ENCODE data around the gene NT5E. TPM values are rescaled to one million over a fixed set of nuclear protein-coding genes. Genes with fewer than 3 reads are reported as not detected.

NT5E gene
- total RNA-seq, 1 donor from 2014 or later = 42.7 TPM

DNA sequence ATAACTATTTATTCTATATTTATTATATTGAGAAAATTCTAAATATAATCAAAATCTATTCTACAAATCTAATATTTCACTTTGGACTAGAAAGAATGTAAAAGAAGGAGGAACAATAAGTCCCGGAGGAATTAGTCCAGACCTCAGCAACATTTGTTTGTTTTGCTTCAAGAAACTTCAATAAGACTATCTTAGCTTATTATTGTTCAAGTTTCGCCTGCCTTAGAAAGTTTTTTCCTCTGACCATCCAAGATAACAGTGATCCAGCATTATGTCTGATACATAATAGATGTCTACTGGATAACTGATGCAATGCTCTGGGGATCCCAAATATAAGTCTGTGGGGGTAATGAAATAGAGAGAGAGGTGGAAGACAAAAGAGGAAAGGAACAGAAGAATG is 28.7 kb upstream of the NT5E start:
- DNase-seq (ENCODE audit: low read depth) = no peak

DNA sequence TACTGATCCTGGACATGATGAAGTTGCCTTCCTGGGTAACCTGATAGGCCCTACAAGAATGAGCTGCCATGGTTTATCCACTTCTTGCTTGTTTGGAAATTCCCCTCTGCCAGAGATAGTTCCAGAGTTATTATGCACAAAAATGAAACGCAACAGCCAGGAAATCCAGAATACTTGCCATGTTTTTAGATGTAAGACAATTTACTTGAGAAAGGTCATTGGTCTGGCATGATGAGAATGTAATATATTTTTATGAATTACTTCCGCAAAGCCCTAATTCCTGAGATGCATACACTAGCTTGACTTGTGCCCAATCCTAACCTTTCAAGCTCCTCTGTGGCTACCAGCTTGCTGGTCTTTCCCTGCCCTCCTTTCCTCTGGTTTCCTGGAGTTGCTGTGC is 27.9 kb upstream of the NT5E start:
- DNase-seq (ENCODE audit: low read depth) = no peak

DNA sequence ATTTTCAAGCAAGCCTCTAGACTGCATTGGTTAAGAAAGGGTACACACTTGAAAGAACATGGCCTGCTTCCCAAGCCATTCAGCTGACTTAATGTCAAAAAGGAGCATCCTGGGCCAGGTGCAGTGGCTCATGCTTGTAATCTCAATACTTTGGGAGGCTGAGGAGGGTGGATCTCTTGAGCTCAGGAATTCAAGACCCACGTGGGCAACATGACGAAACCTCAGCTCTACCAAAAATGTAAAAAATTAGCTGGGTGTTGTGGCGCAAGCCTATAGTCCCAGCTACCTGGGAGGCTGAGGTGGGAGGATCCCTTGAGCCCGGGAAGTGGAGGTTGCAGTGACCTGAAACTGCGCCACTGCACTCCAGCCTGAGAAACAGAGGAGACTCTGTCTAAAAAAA is 26.9 kb upstream of the NT5E start:
- DNase-seq (ENCODE audit: low read depth) = no peak

DNA sequence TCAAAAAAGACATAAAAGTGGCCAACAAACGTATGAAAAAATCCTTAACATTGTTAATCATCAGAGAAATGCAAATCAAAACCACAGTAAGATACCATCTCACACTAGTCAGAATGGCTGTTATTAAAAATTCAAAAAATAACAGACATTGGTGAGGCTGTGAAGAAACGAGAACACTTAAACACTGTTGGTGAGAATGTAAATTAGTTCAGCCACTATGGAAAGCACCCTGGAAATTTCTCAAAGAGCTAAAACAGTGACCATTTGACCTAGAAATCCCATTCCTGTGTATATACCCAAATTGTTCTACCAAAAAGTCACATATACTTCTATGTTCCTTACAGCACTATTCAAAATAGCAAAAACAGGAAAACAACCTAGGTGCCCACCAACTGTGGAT is 24.9 kb upstream of the NT5E start:
- DNase-seq (ENCODE audit: low read depth) = no peak

DNA sequence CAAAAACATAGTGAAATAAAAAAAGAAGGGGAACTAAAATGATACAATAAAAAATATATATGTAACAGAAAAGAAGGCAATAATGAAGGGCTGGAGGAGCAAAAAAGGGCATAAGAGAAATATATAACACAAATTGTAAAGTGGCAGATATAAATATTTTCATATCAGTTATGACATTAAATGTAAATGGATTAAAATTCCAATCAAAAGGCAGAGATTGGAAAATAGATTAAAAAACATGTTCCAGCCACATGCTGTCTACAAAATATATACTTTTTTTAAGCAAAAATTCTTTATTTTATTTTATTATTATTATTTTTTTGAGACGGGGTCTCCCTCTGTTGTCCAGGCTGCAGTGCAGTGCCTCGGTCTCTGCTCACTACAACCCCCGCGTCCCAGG is 23.9 kb upstream of the NT5E start:
- no peak for DNase-seq (ENCODE audit: low read depth)

DNA sequence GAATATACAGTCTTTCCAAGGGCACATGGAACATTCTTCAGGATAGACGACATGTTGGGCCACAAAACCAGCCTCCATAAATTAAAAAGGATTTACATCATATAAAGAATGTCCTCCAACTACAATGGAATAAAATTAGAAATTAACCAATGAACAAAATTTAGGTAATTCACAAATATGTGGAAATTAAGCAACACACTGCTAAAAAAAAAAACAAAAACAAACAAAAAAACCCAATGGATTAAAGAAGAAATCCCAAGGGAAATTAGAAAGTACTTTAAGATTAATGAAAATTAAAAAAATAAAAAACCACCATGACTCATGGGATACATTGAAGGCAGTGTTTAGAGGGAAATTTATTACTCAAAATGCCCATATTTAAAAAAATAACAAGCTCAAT is 21.4 kb upstream of the NT5E start:
- no peak for DNase-seq (ENCODE audit: low read depth)

DNA sequence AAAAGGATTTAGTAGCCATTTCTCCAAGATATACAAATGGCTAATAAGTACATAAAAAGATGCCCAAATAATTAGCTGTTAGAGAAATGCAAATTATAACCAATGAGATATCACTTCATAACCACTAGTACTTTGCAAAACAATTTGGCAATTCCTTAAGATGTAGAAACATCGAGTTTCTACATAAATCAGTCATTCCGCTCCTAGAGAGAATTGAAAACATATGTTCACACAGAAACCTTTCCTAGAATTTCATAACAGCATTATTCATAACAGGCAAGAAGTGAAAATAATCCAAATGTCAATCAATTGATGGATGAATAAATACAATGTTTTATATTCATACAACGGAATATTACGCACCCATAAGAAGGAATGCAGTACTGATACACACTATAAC is 20.5 kb upstream of the NT5E start:
- DNase-seq (ENCODE audit: low read depth) = no peak

DNA sequence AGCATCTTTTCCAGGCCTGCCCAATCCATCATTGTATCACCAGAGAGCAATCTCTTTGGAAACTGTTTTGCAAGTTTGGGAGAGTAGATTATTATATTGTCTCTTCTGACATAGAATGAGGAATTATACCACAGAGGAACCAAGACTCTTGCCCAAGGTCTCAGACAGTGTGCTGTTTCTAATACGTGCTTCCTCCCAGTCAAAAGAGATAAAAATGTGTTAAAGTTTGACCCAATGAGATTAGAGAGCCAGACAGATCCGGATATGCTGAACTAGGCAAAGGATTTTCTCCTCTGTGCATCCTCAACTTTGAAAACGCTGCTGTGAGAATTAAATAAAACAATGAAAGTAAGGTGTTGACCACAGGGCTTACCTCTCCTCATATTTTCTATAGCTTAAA is 18.6 kb upstream of the NT5E start:
- DNase-seq (ENCODE audit: low read depth) = no peak

DNA sequence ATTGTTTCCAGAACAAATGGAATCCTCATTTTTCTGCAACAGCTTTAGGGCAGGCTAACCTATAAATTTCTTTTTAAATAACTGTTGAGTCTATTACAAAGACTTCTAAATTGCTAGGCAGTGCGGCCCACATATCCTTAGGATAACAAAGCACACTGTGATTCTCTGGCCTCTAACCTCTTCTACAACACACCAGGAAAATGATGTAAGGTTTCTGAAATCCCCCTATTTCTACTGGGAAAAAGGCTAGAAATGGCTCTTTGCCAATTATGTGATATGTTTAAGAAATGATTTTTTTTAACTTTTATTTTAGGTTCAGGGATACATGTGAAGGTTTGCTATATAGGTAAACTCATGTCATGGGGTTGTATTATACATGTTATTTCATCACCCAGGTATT is 17.3 kb upstream of the NT5E start:
- no peak for DNase-seq (ENCODE audit: low read depth)

DNA sequence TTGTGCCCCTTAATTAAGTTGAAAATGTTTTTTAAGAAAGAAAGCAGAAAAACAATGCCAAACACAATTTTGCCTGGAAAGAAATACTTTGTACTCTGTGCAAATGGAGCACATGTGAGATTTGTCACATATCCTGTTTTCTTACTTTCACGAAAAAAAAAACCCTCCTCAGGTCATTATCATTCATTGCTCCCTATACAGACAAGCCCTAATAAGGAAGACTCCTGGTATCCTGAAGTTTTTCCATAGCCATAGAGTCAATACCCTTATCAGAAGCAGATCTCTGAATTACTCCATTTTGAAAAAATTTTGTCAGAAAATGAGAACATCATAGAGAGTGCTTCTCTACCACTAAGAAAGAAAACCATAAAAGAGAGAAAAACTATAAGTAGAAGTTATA is 14.0 kb upstream of the NT5E start:
- no peak for DNase-seq (ENCODE audit: low read depth)

DNA sequence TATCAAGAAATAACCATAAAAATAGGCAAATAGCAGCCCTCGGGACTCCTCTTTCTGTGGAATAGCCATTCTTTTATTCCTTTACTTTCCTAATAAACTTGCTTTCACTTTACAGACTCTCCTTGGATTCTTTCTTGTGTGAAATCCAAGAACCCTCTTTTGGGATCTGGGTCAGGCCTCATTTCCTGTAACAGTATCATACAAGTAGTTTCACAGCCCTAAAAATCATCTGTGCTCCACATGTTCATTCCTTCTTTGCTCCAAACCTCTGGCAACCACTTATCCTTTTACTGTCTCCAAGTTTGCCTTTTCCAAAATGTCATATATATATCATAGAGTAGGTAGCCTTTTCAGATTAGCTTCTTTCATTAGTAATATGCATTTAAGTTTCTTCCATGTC is 13.5 kb upstream of the NT5E start:
- DNase-seq (ENCODE audit: low read depth) = peak; percentile 69

DNA sequence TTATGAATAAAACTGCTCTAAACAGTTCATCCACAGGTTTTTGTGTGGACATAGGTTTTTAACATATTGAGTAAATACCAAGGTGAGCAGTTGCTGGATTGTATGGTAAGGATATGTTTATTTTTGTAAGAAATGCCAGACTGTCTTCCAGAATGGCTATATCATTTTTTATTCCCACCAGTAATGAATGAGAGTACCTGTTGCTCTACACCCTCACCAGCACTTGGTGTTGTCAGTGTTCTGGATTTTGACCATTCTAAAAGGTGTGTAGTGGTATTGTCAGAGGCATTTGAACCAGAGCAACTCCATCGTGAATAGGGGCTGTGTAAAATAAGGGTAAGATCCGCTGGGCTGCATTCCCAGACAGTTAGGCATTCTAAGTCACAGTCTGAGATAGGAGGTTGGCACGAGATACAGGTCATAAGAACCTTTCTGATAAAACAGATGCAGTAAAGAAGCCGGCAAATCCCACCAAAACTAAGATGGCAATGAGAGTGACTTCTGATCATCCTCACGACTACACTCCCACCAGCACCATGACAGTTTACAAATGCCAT is 12.9 kb upstream of the NT5E start:
- no peak for DNase-seq (ENCODE audit: low read depth)

DNA sequence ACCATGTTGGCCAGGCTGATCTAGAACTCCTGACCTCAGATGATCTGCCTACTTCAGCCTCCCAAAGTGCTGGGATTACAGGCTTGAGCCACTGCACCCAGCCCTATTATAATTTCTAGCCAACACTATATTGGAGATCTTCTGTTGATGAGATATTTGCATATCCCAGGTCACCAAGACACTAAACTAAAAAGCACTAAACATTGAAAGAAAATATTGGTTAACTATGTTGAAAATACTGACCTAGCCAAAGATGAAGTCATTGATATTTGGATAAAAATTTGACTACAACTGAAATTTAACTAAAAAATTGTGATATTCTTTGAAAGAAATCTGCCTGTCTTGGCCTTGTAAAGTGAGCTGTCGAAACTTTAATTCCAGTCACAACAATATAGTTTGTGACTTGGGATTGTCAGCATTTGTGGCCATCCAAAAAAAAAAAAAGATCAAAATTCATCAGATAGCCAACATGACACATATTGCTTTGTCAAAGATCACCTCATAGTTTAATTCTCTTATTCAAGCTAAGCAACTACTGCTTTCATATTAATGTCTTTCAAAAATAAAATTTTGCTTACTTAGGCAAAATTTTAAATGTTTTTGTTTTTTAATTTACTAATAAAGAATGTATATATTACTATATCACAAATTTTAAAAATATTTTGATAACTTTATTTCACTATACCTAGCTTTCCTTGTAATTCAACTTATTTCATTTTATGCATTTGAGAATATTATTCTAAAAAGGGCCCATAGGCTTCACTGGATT is 6.3 kb upstream of the NT5E start:
- DNase-seq (ENCODE audit: low read depth) = no peak

DNA sequence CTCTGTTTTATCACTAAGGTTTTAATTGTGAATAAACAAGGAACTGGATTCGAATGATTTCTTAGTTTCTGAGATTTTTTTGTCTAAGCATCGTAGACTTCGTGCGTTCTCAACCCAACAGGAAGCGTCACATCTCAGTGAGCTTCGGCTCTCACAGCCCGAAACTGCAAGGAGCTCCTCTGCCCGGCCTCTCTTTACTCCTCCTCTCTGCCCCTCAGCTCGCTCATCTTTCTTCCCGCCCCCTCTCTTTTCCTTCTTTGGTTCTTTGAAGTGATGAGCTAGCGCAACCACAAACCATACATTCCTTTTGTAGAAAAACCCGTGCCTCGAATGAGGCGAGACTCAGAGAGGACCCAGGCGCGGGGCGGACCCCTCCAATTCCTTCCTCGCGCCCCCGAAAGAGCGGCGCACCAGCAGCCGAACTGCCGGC is 480 bp upstream of the NT5E start:
- DNase-seq (ENCODE audit: low read depth) = peak; percentile 81

DNA sequence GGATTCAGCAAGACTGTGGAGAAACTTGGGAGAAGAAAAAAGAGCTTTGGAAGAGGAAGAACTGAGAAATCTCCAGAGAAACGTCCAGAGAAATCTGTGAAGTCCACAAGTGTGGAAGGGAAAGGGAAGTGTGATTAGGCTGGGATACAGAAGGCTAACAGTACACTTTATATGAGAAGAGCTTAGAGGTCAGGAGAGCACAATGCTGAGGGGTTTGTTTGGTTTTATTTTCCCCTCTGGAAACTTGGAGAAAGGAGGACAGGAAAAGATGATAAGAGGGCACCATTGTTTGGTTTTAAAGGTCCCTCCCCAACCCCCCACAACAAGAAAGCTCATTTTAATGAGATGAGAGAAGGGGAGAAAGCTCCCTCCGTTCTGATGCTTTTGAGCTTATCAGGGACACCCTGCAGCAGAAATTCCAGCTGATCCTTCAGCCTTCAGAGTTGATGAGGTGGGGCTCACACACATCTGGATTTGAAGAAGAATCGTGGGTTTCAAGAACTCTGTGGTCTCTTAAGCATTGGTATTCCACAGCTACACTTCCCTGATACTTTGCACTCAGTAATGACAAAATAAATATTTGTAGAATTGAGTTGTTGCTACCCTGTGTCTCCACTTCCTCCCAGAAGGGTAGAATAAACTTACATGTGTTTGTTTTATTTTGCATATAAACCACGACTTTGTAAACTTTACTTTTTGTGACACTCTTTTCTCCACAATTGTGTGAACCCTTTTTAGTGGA is 1.9 kb downstream of the NT5E start:
- DNase-seq (ENCODE audit: low read depth) = no peak

DNA sequence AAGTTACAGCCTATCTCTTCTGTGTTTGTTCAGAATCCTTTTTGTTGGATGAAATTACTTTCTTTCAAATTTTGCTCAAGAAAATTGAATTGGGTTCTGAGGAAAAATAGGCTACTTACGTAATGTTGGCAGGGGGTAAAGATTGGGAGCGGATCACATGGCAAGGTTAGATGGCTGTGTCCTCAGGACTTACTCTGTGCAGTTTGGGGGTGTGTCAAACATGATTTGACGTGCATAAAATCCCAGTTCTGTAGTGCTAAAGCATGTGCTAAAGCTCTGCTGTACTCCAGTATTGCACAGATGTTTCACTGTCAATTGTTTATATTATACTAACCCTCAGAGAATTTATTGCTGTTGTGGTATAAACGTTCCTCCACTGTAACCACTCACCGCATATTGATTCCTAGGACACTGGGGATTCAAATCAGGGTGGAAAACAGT is 2.6 kb downstream of the NT5E start:
- peak; percentile 24 for DNase-seq (ENCODE audit: low read depth)

DNA sequence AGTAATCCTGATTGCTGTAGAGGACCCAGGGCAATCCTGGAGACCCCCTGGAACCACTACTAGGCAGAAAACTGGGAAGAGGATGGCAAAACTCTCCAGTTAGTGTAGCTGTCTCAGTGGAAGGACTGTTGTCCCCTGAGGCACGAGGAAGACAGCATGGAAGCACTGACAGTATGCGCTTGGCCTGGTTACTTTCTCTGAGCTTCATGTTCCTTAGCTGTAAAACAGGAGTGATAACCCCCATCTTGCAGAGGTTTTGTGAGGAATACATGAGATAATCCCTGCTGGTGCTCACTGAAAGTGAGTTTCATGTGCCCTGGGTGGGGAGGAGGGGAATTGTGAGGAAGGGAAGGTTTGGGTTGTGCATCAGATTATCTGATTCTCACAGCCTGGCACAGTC is 3.2 kb downstream of the NT5E start:
- no peak for DNase-seq (ENCODE audit: low read depth)

DNA sequence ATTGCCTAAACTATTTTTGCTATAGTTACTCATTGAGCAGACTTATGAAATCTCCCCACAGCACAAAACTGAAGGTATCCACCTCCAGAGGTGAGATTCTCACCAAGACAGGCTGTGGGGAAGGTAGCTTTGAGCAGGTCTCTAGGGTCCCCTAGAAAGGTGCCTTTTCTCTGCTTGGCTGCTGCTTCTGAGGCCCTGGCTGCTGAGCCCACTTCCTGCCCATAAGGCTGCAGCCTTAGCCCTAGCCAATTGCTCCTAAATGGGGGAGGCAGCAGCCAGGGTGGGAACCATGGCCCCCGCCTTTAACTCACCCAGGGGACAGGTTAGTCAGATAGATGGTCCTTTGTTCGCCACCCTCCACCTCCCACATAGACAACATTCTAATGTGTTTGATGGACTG is 3.6 kb downstream of the NT5E start:
- DNase-seq (ENCODE audit: low read depth) = no peak

DNA sequence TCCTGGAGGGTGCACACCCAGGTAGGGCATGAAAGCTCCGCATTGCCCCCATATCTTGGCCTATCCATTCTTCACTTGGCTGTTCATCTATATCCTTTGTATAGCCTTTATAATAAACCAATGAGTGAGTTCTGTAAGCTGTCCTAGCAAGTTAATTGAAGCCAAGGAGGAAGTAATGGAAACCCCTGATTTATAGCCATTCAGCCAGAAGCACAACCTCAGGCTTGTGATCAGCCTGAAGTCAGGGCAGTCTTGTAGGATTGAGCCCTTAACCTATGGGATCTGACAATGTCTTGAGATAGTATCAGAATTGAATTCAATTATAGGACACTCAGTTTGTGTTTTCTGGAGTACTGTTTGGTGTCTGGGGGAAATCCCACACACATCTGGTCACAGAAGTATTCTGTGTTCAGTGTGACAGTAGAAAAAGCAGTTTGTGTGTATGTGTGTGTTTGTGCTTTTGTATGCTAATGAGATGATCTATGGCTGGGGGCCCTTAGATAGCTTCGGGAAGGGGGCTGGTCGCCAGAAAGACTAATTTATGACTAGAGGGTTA is 5.7 kb downstream of the NT5E start:
- DNase-seq (ENCODE audit: low read depth) = no peak

DNA sequence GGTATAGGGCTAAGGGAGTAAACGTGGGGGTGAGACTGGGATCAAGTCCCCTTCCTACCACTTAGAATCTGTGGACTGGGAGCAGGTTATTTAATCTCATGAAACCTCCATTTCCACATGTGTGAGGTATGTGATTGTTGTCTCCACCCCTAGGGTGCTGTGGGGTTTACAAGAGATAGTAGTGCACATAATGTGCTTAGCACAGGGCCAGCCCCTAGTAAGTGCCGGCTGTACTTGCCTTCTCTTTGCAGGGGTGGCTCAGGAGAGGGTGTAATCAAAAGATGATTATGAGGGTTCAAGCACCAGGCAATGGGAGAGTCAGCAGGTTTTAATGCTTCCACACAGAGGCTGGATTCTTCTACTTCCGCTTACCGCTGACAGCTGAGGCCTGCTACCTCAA is 6.9 kb downstream of the NT5E start:
- no peak for DNase-seq (ENCODE audit: low read depth)

DNA sequence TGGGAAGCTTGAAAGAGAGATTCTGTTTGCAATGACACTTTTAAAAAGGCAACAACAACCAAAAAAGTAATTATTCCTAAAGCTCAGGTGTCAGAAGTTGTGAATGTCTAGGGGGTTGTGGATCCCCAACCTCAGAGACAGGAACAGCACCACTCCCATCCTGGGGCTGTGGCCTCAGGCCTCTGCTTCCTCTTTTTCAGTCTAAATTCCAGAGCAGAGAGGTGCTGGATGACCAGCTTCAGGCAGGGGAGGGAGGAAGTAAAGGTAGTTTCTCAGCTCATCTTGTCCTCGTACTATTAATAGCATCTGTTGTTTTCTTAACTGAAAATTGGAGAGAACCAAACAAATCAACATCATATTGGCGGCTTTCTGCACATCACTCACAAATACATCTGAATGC is 8.3 kb downstream of the NT5E start:
- DNase-seq (ENCODE audit: low read depth) = no peak

DNA sequence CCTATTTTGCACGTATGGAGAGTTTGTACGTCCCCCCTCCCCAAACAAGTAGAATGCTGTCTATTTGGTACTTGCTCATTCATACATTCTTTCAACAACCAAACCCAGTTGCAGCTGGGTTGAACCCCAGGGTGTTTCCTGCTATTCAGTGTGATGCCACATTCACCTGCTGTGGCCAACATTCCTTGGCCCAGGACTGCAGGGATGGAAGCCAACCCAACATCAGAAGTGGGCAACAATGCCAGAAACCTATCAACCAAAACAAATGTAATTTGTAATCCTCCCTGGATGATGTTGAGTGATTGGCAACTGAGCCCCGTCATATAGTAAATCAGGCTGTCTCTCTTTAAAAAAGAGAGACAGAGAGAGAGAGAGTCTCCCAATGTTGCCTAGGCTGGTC is 8.9 kb downstream of the NT5E start:
- peak; percentile 72 for DNase-seq (ENCODE audit: low read depth)

All from myocyte (in vitro differentiated cells).